ENCODE data around the gene BTNL3. TPM values are rescaled to one million over a fixed set of nuclear protein-coding genes. Genes with fewer than 3 reads are reported as not detected.

The BTNL3 gene
- total RNA-seq, 1 experiment from 2014 or later, result not detected

DNA sequence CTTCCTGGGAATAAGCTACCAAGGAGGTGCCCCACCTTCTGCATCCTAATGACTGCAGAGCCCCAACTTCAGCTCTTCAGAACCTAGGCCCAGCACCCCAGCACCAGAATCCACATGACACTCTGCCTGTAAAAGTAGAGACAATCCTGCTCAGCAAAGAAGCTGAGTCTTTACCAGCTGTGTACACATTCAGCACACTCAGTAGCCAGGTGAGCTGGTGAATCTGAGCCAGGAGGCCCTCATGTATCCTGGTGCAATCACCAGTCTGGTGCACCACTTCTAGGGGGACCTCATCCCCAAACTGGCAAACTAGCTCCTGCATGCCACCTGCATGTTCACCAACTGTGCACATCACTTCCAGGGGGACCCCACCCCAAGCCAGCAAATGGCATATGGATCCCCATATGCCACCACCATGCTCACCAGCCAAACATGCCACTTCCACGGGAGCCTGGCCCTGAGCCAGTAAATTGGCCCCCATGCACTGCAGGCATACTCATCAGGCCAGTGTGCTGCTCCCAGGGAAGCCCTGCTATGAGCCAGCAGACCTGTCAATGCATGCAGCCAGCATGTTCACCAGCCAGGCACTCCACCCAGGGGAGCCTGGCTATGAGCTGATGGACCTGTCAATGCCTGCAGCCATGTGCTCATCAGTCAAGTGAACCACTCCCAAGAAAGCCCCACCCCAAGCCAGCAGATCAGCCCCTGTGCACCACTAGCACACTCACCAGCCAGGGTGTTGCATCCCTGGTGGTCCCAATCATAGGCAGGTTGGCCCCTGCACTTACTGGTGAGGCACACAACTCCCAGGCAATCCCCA, 35.8 kb downstream of the BTNL3 start (continued):
- no peak for TF ChIP-seq STAT6 (CRISPR knock-in tag; conservative IDR thresholded peaks at IDR 0.05; ENCODE audit: low read depth)
- TF ChIP-seq, protein P1, sequence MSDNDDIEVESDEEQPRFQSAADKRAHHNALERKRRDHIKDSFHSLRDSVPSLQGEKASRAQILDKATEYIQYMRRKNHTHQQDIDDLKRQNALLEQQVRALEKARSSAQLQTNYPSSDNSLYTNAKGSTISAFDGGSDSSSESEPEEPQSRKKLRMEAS (CRISPR knock-in tag; IDR thresholded peaks at IDR 0.05), result no peak
- no peak for TF ChIP-seq NR1H2 (CRISPR knock-in tag; IDR thresholded peaks at IDR 0.05)
- TF ChIP-seq GABPB1 (CRISPR knock-in tag; IDR thresholded peaks at IDR 0.05), result no peak
- TF ChIP-seq, protein P2, sequence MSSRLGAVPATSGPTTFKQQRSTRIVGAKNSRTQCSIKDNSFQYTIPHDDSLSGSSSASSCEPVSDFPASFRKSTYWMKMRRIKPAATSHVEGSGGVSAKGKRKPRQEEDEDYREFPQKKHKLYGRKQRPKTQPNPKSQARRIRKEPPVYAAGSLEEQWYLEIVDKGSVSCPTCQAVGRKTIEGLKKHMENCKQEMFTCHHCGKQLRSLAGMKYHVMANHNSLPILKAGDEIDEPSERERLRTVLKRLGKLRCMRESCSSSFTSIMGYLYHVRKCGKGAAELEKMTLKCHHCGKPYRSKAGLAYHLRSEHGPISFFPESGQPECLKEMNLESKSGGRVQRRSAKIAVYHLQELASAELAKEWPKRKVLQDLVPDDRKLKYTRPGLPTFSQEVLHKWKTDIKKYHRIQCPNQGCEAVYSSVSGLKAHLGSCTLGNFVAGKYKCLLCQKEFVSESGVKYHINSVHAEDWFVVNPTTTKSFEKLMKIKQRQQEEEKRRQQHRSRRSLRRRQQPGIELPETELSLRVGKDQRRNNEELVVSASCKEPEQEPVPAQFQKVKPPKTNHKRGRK (CRISPR knock-in tag; IDR thresholded peaks at IDR 0.05; ENCODE audit: borderline replicate concordance), result no peak
- TF ChIP-seq HMGXB4 (CRISPR knock-in tag; IDR thresholded peaks at IDR 0.05), result no peak
- TF ChIP-seq, protein P3, sequence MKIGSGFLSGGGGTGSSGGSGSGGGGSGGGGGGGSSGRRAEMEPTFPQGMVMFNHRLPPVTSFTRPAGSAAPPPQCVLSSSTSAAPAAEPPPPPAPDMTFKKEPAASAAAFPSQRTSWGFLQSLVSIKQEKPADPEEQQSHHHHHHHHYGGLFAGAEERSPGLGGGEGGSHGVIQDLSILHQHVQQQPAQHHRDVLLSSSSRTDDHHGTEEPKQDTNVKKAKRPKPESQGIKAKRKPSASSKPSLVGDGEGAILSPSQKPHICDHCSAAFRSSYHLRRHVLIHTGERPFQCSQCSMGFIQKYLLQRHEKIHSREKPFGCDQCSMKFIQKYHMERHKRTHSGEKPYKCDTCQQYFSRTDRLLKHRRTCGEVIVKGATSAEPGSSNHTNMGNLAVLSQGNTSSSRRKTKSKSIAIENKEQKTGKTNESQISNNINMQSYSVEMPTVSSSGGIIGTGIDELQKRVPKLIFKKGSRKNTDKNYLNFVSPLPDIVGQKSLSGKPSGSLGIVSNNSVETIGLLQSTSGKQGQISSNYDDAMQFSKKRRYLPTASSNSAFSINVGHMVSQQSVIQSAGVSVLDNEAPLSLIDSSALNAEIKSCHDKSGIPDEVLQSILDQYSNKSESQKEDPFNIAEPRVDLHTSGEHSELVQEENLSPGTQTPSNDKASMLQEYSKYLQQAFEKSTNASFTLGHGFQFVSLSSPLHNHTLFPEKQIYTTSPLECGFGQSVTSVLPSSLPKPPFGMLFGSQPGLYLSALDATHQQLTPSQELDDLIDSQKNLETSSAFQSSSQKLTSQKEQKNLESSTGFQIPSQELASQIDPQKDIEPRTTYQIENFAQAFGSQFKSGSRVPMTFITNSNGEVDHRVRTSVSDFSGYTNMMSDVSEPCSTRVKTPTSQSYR (CRISPR knock-in tag; IDR thresholded peaks at IDR 0.05), result no peak
- TF ChIP-seq ATF1 (CRISPR knock-in tag; IDR thresholded peaks at IDR 0.05), result no peak
- no peak for TF ChIP-seq ZNF532 (CRISPR knock-in tag; IDR thresholded peaks at IDR 0.05; ENCODE audit: borderline replicate concordance)

GRCh38 chr5:181027452-181028031, 38.9 kb downstream of the BTNL3 start:
- peaks cover 12% of the 10 kb centered on the region for H3K4me1 Mint-ChIP-seq
- DNase-seq (ENCODE audit: low spot score), result no peak
- H3K9me3 Mint-ChIP-seq, result peaks cover 14% of the 10 kb centered on the region
- POLR2A ChIA-PET, result no interaction called here
- peaks cover 2% of the 10 kb centered on the region; the same call in 1 of the 2 replicates for H3K36me3 Mint-ChIP-seq
- peaks cover 15% of the 10 kb centered on the region for H3K27me3 Mint-ChIP-seq (ENCODE audit: low read depth)
- TF ChIP-seq FOXP1 (CRISPR knock-in tag; IDR thresholded peaks at IDR 0.05; ENCODE audit: borderline replicate concordance) (no peak), ETV6 (CRISPR knock-in tag; IDR thresholded peaks at IDR 0.05) (no peak), NR2C2 (CRISPR knock-in tag; IDR thresholded peaks at IDR 0.05) (no peak), MYBL2 (CRISPR knock-in tag; IDR thresholded peaks at IDR 0.05) (no peak), RELA (CRISPR knock-in tag; IDR thresholded peaks at IDR 0.05; ENCODE audit: borderline replicate concordance) (no peak), PRRX2 (CRISPR knock-in tag; IDR thresholded peaks at IDR 0.05) (no peak), ZNF396 (CRISPR knock-in tag; IDR thresholded peaks at IDR 0.05; ENCODE audit: borderline replicate concordance) (no peak)
- TF ChIP-seq, protein P4, sequence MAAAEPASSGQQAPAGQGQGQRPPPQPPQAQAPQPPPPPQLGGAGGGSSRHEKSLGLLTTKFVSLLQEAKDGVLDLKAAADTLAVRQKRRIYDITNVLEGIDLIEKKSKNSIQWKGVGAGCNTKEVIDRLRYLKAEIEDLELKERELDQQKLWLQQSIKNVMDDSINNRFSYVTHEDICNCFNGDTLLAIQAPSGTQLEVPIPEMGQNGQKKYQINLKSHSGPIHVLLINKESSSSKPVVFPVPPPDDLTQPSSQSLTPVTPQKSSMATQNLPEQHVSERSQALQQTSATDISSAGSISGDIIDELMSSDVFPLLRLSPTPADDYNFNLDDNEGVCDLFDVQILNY (CRISPR knock-in tag; IDR thresholded peaks at IDR 0.05), result no peak
- H3K4me3 Mint-ChIP-seq, result peak overlapping the region; percentile 56
- H3K27ac Mint-ChIP-seq, result no peak overlapping the region
- peak; percentile 54; the same call in 1 of the 2 replicates for ATAC-seq
- CTCF ChIA-PET, result interaction anchor here (0.7 kb wide), 1 partner anchor 182 kb away, joined by 5 read pairs; no protein-coding TSS in a partner anchor

All from WTC11 (cell line).